ENCODE measurements around the gene IL12RB1. TPM values are rescaled to one million over a fixed set of nuclear protein-coding genes. Genes with fewer than 3 reads are reported as not detected.

Gene IL12RB1
- total and polyA plus RNA-seq, 2 of the 8 experiments (the other 6 are each of a cell fraction or from before 2014, with no cell fraction given): 0.03 TPM; not detected in 1

DNA sequence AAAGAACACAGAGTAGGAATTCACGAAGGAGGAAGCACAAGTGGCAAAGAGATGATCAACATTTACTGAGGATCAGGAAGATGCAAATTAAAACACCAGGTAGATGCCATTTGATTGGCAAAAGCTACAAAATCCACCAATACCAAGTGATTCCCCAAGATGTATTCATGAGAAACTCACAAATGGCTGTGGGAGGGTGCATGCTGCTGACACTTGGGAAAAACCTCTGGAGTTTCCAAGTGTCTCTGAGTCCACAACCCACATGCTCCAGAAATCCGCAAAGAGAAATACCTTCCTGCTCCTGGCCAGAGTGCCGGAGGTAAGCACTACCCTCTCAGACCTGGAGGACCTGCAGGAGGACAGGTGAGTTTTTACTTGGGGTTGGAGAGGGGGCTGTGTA is 43.1 kb downstream of the IL12RB1 start:
- H4K20me1 ChIP-seq (replicated peaks in 1 of 2; ENCODE audit: control insufficient read depth in 1 of 2, insufficient read depth in 2 of 2, low read length in 2 of 2): peaks cover 0 to 1% of the 10 kb centered on the region in 2 experiments
- H2AK5ac ChIP-seq (ENCODE audit: low read depth, low read length): no peak overlapping the region
- no peaks in the 10 kb centered on the region for H3K79me1 ChIP-seq (ENCODE audit: low read depth, low read length)
- no peaks in the 10 kb centered on the region for H3K9me3 ChIP-seq (ENCODE audit: insufficient read depth in 2 of 2, low read depth in 1 of 2, low read length in 1 of 2)
- ChIA-PET CTCF (ENCODE audit: partially characterized antibody) (interaction anchor here (0.9 to 1.0 kb wide), 4 partner anchors 17 to 167 kb away, joined by 3 read pairs; no protein-coding TSS in a partner anchor), POLR2A (ENCODE audit: partially characterized antibody) (no interaction called here)
- peaks cover 0 to 3% (median 1%) of the 10 kb centered on the region in 4 experiments; a peak in 2 of 7 replicates for H3K4me1 ChIP-seq (replicated peaks in 1 of 4; ENCODE audit: control insufficient read depth in 3 of 4, insufficient read depth in 4 of 4, low read length in 3 of 4)
- DNase-seq (ENCODE audit: low read depth in 1 of 2, low spot score in 2 of 2) (no peak), FAIRE-seq (no peak)
- no peak overlapping the region for H2AFZ ChIP-seq (ENCODE audit: low read length)
- H2BK5ac ChIP-seq (ENCODE audit: low read depth, low read length): no peak overlapping the region
- no peak overlapping the region for H4K8ac ChIP-seq (ENCODE audit: extremely low read depth, insufficient read depth, low read length)
- H2BK20ac ChIP-seq (ENCODE audit: low read length): no peak overlapping the region
- H4K91ac ChIP-seq (replicated peaks; ENCODE audit: insufficient read length, low read length): no peak overlapping the region
- H3K27ac ChIP-seq (ENCODE audit: low read depth, low read length): no peak overlapping the region
- H3K4me3 ChIP-seq (ENCODE audit: extremely low read depth in 1 of 4, insufficient read depth in 2 of 4, low read depth in 3 of 4, low read length in 4 of 4): no peak overlapping the region
- H3K9ac ChIP-seq (replicated peaks in 1 of 4; ENCODE audit: extremely low read depth in 1 of 4, low read depth in 3 of 4, low read length in 3 of 4): no peak overlapping the region
- H3K27me3 ChIP-seq (replicated peaks in 1 of 4; ENCODE audit: control insufficient read depth in 3 of 4, extremely low read depth in 1 of 4, insufficient read depth in 3 of 4, low read length in 3 of 4): no peaks in the 10 kb centered on the region
- H3K4ac ChIP-seq (replicated peaks; ENCODE audit: insufficient read length, low read depth, low read length): no peak overlapping the region
- H4K5ac ChIP-seq (ENCODE audit: insufficient read length, low read depth, low read length): no peak overlapping the region
- H3K14ac ChIP-seq (ENCODE audit: insufficient read length): no peak overlapping the region
- H3K79me2 ChIP-seq (ENCODE audit: control insufficient read depth in 1 of 2, insufficient read depth in 2 of 2, low read length in 2 of 2): no peaks in the 10 kb centered on the region
- H3K4me2 ChIP-seq (ENCODE audit: insufficient read depth in 1 of 2, low read depth in 2 of 2, low read length in 2 of 2): no peak overlapping the region
- H3K23me2 ChIP-seq (ENCODE audit: low read depth, low read length): 0 out of 2 replicates have a peak, but pooled peaks cover 2% of the 10 kb centered on the region
- H2BK15ac ChIP-seq (ENCODE audit: low read length): no peak overlapping the region
- H2BK120ac ChIP-seq (replicated peaks; ENCODE audit: low read depth, low read length): no peak overlapping the region
- H2BK12ac ChIP-seq (ENCODE audit: low read depth, low read length): no peak overlapping the region
- WGBS, 2 experiments (ENCODE audit: extremely low coverage in 1 of 2, insufficient coverage in 1 of 2, insufficient read length in 1 of 2, insufficient replicate concordance in 2 of 2, low coverage in 1 of 2, low lambda C conversion rate in 2 of 2, missing lambda C conversion rate in 1 of 2): 93% methylated on average over 3 of the region's 3 CpGs; no CpG with 5 or more reads in 1 of the 2 experiments
- no peak overlapping the region for H3K23ac ChIP-seq (ENCODE audit: insufficient read length)
- no peak overlapping the region for H3K18ac ChIP-seq (ENCODE audit: extremely low read depth, low read length)
- no peak overlapping the region for H3K56ac ChIP-seq (replicated peaks; ENCODE audit: insufficient read length, low read depth, low read length)
- no peaks in the 10 kb centered on the region for H3K36me3 ChIP-seq (ENCODE audit: control insufficient read depth in 2 of 4, insufficient read depth in 4 of 4, low read length in 3 of 4)
- no peak for TF ChIP-seq CBX8 (IDR thresholded peaks at IDR 0.05; ENCODE audit: borderline replicate concordance, low read depth, low read length)
- no peak for TF ChIP-seq EP300 (IDR thresholded peaks at IDR 0.05; ENCODE audit: borderline replicate concordance in 1 of 2, low read depth in 2 of 2, low read length in 2 of 2)
- TF ChIP-seq ZNF274 (IDR thresholded peaks at IDR 0.05; ENCODE audit: borderline replicate concordance, extremely low read depth, low read length): no peak
- TF ChIP-seq SIRT6 (IDR thresholded peaks at IDR 0.05; ENCODE audit: low read length): no peak
- TF ChIP-seq CREB1 (IDR thresholded peaks at IDR 0.05): no peak
- no peak for TF ChIP-seq SP2 (IDR thresholded peaks at IDR 0.05; ENCODE audit: low read length)
- TF ChIP-seq SUZ12 (IDR thresholded peaks at IDR 0.05; ENCODE audit: low read length): no peak
- no peak for TF ChIP-seq HDAC6 (IDR thresholded peaks at IDR 0.05; ENCODE audit: low read depth, low read length)
- TF ChIP-seq FOSL1 (IDR thresholded peaks at IDR 0.05; ENCODE audit: insufficient read depth, low read depth, low read length): no peak
- no peak for TF ChIP-seq BRCA1 (IDR thresholded peaks at IDR 0.05; ENCODE audit: low read depth, low read length)
- TF ChIP-seq EGR1 (IDR thresholded peaks at IDR 0.05; ENCODE audit: borderline replicate concordance, low read depth, low read length): no peak
- TF ChIP-seq POLR2AphosphoS5 (IDR thresholded peaks at IDR 0.05; ENCODE audit: low read depth, low read length): no peak
- no peak for TF ChIP-seq YY1 (IDR thresholded peaks at IDR 0.05; ENCODE audit: low read depth, low read length)
- TF ChIP-seq SAP30 (IDR thresholded peaks at IDR 0.05; ENCODE audit: insufficient read depth, insufficient replicate concordance, low read length): no peak
- TF ChIP-seq KDM1A (IDR thresholded peaks at IDR 0.05; ENCODE audit: borderline replicate concordance, low read length): no peak
